GM20000 (cell line): Measurements from ENCODE around the gene RSPH6A.

Source experiments
- DNase-seq: peaks from one replicate; pipeline ENCODE4 v3.0.0; 2012; ENCODE audit warnings: low spot score
- TF ChIP-seq, protein P1 (sequence below): IDR thresholded peaks from 2 replicates; pipeline ENCODE4 v1.5.1; 2012; ENCODE audit warnings: mild to moderate bottlenecking, control low read depth; ENCODE audit errors: extremely low read depth, missing control alignments

The RSPH6A gene

DNA sequence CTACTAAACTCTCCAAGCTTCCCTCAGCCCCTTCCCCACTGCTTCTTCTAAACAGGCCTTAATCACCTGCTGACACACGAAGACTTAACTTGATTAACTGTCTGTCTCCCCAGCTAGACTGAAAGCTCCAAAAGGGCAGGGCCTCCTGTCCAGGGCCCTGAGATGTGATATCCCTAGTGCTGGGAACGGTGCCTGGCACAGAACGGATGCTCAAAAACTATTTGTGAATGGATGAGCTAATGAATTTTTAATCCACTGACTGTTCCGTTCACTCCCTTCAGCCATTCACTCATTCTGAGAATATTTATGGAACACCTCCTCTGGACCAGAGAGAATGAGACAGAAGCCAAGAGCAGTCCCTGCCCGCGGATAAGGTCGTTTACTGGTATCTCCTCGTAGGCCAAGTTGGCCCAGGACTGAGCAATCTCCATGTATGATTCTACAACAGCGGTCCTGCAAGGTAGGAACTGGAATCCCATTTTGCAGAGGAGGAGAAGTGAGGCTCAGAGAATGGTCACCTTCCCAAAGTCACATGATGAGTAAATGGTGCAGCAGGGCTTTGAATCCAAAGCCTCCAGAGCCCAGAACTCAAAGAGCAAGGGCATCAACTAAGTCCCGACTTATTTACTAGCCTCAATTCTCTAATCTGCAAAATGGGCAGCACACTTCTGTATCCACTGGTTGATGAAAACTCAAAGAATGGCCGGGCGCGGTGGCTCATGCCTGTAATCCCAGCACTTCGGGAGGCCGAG, 25.9 kb downstream of the RSPH6A start:
- no peak for DNase-seq
- TF ChIP-seq, protein P1, sequence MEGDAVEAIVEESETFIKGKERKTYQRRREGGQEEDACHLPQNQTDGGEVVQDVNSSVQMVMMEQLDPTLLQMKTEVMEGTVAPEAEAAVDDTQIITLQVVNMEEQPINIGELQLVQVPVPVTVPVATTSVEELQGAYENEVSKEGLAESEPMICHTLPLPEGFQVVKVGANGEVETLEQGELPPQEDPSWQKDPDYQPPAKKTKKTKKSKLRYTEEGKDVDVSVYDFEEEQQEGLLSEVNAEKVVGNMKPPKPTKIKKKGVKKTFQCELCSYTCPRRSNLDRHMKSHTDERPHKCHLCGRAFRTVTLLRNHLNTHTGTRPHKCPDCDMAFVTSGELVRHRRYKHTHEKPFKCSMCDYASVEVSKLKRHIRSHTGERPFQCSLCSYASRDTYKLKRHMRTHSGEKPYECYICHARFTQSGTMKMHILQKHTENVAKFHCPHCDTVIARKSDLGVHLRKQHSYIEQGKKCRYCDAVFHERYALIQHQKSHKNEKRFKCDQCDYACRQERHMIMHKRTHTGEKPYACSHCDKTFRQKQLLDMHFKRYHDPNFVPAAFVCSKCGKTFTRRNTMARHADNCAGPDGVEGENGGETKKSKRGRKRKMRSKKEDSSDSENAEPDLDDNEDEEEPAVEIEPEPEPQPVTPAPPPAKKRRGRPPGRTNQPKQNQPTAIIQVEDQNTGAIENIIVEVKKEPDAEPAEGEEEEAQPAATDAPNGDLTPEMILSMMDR = no peak

DNA sequence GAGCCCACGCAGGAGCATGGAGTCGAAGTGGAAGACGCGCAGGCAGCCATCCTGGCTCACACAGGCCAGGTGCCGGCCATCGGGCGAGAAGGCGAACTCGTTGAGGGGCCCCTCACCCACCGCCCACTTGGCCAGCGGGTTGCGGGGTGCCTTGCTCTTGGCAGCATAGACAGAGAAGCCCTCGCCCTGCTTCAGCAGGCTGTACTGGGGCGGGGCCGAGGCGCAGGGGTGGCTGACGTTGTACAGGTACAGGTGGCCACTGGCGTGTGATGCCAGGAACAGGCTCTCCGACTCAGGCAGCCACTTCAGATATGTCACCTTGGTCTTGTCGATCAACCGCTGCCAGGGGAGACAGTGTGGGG, 28.6 kb downstream of the RSPH6A start:
- no peak for DNase-seq
- TF ChIP-seq, protein P1 = no peak

DNA sequence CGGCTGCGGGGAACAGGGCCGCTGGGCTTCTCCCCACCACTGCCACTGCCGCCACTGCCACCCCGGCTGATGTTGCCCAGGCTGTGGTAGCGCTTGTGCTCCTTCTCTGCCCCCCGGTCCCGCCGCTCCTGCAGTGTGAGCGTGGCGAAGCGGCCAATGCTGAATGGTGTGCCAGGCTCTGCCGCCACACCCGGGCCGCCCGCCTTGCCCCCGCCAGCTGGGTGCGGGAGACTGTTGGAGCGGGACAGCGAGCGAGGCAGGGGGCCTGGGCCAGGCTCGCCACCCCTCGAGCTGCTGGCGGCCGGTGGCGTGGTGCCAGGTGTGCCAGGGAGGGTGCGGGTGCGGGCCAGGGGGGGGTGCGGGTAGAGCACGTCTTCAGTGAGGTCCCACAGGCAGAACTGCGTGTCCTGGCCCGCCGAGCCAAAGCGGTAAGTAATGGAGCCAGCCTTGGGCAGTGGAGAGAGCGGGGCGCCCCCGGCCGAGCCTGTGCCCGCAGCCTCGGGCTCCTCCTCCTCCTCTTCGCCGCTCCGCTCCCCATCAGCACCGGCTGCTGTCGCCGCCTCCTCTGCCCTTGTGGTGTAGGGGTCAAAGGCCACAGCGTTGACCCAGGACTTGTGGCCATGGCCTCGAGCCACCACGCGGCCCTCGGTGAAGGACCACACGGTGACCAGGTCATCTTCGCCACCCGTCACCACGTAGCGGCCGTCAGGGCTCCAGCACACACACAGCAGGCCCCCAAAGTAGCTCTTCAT, 29.2 kb downstream of the RSPH6A start:
- DNase-seq = no peak

GRCh38 chr19:45785097-45785496, 30.0 kb downstream of the RSPH6A start:
- no peak for DNase-seq
- TF ChIP-seq, protein P1 = no peak

More for the DNA sequence above, 29.2 kb downstream of the RSPH6A start:
- TF ChIP-seq, protein P1 = no peak

- TF ChIP-seq, protein P1 = no peak
- DNase-seq = no peak
These were observed 31.0 kb downstream of the RSPH6A start for GRCh38 chr19:45784096-45784495.

- no peak for DNase-seq
- TF ChIP-seq, protein P1 = no peak
These were observed 32.0 kb downstream of the RSPH6A start for GRCh38 chr19:45782820-45783785.
